G401 (cell line): Measurements from ENCODE around the gene SLC5A10. TPM values are rescaled to one million over a fixed set of nuclear protein-coding genes. Genes with fewer than 3 reads are reported as not detected.

Experiments
- DNase-seq: peaks from one replicate; pipeline ENCODE4 v3.0.0-alpha.2; 2015; ENCODE audit warnings: low spot score
- in situ Hi-C: cut with HindIII; loops from 2 replicates; pipeline ENCODE4 v1.10.0; 2016; ENCODE audit warnings: low sequenced_read_pairs, mixed read lengths
- total RNA-seq: library from RNA; depleted of rRNA; stranded (reverse); fragments of >200 nt; shearing (Covaris generic); gene quantifications from 2 replicates; pipeline ENCODE4 v1.2.3, GENCODE V29; 2014

The SLC5A10 gene
- total RNA-seq, 1 experiment from 2014 or later = not detected

DNA sequence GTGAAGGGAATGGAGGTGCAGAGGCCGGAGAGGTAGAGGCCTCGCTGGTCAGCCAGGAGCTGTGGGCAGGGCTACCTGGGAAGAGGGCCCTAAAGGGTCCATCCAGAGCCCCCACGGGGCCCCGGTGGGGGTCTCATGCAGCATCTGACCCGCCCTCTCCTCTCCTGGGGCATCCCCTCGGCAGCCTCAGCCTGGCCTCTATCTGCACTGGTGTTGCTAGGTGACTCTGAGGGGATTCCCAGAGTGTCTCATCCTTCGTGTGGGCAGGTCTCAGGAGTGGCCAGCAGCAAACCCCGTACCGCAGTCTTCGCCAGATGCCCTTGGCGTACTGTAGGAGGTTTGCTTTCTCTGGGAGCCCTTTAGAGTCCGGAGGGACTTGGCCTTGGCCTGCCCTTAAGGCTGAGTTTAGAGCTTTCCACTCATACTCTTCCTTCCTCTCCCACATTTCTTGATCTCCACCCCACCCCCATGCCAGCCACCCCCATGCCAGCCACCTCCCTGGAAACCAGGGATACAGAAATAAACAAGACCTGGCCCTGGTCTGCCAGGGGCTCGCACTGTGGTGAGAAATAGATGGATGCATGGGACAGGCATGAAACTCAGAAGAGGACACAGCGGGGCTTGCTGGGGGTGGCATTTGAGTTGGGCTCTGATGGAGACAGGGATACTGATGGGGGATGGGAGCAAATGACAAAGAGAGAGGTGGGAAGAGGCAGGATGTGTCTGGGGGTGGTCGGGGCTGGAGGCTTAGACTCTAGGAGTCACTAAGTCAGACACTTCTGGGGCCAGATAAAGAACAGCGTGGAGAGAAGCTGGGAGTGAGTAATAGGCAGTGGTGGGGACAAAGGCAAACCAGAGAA lies 9.9 kb downstream of the SLC5A10 start:
- DNase-seq = no peak
- in situ Hi-C loops = no loop called here

GRCh38 chr17:18962494-18962815 lies 10.5 kb downstream of the SLC5A10 start:
- in situ Hi-C loops = no loop called here
- no peak for DNase-seq

- DNase-seq = no peak
- in situ Hi-C loops = no loop called here
Observed at GRCh38 chr17:18963126-18964017, 11.4 kb downstream of the SLC5A10 start.

- in situ Hi-C loops = no loop called here
- DNase-seq = no peak
Observed at GRCh38 chr17:18964018-18964351, 12.0 kb downstream of the SLC5A10 start.

DNA sequence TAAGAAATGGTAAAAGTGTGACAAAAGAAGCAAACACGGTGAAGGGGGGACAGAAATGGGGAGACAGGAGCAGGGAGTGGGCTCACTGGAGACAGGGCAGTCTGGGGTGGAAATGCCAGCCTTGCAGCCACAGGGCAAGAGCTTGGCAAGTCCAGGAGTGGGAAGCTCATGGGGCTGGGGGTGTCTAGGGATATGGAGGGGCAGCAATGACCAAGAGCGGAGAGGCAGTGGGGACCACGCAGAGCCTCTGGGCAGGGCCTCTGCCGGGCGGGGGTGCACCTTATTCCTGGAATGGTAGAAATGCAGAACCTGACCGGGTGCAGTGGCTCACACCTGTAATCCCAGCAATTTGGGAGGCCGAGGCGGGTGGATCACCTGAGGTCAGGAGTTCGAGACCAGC lies 12.6 kb downstream of the SLC5A10 start:
- in situ Hi-C loops = no loop called here
- DNase-seq = no peak

DNA sequence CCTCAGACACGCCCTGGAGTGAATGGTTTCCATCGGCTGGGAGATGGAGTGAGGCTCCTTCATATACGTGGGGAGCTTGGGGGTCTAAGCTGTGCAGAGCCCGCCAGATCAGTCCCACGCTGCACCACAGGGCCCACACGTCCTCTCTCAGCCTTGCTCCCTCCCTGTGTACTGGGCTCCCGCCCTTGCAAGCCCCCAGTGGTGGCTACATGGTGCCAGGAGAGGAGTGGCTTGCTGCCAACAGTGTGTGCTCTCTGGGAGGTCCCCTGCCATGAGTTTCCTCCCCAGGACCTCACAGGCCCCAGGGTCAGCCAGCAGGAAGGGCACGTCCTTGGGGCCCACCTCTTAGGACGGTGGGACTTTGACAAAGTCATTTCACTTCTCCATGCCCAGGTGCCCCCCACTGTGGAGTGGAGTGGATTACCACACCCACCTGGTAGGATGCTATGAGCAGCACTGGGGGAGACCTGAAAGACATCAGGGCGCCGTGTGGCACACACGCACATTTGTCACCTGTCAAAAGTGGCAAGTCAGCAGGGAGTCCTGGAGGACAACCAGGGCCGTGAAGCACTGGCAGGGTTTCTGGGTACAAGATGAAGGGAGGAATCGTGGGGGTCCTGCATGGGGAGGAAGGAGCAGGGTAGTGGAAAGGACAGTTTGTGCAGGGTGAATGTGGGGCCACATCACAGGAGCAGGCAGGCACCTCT lies 13.7 kb downstream of the SLC5A10 start:
- in situ Hi-C loops = no loop called here
- no peak for DNase-seq

DNA sequence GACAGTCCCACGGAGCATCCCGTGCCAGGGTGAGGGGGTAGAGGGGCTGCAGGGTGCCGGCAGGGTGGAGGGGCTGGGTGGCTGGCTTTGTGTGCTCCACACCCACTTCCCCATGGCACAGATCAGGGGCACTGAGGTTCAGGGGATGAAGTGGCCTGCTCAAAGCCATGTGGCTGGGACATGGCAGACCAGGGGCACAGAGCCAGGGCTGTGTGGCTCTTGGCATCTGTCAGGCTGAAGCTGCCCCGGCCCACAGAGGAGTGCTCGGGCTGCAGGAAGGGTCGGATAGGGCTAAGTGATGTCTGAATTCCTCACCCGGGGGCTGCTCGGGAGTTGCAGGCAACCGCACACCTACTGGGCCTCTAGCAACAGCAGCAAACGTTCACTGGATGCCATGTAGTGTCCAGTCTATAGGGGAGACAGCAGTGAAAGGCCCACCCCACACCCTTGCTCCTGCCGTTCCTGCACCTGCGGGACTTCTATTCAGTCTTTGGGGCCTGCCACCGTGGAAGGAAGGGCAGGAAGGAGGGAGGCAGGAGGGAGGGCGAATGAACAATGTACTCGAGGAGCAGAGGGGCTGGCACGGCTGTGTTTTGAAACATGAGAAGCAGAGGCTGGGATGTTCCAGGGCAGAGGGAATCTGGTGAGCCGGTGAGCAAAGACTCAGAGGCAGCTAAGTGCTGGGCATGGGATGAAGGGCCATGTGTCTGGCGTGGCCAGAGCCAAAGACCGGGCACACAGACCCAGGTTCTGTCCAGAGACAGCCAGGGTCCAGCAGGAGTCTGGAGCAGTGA lies 15.1 kb downstream of the SLC5A10 start:
- in situ Hi-C loops = no loop called here
- peak; percentile 32 for DNase-seq

DNA sequence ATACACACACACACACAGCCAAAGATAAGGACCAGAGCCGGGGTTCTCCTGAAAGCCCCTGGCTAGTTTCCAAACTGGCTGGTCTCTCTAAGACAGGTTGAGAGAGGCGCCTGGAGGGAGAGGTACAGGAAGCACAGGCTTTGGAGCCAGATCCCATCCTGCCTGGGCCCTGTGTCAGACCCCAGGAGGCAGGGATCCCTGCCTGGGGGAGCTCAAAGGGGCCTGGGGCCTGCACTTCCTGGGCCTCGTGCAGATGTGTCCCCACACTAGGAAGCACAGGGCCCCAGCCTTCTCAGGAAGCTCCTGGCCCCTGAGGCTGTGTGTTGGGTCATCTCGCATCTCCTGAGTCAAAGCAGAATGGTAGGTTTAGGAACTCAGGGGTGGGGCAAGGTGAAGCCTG lies 16.0 kb downstream of the SLC5A10 start:
- no peak for DNase-seq
- in situ Hi-C loops = no loop called here

DNA sequence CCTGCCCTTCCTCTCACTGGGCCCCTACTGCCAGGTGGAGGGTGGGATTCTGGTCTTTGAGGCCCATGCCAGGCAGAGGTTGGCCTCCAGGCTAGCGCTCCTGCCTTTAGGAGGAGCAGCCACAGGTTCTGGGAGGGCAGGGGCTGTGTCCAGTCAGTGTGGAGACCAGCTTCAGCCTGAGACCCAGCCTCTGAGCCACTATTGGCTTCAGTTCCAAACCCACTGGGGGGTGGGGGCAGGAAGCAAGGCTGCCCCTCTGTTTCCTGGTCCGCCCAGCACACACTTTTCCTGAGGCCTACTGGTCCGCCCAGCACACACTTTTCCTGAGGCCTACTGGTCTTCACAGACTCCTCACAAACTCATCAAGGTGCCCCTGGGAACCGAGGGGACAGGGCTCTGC lies 16.4 kb downstream of the SLC5A10 start:
- in situ Hi-C loops = no loop called here
- no peak for DNase-seq

GRCh38 chr17:18968945-18969887 lies 17.3 kb downstream of the SLC5A10 start:
- no peak for DNase-seq
- in situ Hi-C loops = no loop called here

GRCh38 chr17:18970582-18971480 lies 18.9 kb downstream of the SLC5A10 start:
- DNase-seq = no peak
- in situ Hi-C loops = no loop called here

GRCh38 chr17:18971801-18972200 lies 19.8 kb downstream of the SLC5A10 start:
- in situ Hi-C loops = no loop called here
- no peak for DNase-seq

DNA sequence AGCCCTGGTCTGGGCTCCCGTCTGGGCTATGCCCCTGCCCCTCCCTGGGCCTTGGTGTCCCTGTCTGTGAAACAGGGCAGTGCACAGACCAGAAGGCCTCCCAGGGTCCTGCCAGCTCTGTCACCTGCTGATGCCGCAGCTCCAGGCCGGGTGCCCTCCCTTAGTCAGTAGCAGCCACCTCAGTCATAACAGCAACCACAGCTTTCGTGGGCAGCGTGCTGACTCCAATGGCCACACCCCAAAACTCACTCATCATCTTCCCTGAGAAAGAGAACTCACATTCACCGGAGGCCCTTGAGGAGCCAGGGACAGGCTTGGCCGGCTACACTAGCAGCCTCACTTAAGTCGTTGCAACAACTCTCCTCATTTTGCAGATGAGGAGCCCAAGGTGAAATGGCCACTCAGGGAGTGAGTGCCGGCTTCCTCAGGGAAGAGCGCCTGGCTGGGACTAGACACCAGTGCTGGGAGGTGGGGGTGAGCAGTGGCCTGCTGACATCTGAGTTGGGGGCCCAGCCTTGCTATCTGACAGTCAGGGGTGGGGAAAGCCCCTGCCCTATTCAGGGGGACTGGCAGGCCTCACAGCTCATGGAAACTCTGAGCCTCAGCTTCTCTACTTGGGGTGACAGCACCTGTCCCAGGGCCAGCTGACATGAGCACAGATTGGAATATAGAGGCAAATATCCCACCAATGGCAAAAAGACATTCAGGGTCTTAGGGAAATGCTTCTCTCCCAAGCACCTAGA lies 22.6 kb downstream of the SLC5A10 start:
- in situ Hi-C loops = no loop called here
- no peak for DNase-seq

DNA sequence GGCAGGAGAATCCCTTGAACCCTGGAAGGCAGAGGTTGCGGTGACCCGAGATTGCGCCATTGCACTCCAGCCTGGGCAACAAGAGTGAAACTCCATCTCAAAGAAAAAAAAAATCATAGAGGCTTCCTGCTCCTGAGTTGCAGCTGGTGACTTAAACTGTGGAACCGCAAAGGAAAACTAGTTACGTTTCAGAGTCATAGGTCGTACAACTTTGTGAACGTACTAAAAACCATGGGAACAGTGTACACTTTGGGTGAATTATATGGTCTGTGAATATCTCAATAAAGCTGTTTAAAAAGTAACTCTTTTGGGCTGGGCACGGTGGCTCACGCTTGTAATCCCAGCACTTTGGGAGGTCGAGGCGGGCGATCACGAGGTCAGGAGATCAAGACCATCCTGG lies 23.6 kb downstream of the SLC5A10 start:
- DNase-seq = no peak
- in situ Hi-C loops = no loop called here

DNA sequence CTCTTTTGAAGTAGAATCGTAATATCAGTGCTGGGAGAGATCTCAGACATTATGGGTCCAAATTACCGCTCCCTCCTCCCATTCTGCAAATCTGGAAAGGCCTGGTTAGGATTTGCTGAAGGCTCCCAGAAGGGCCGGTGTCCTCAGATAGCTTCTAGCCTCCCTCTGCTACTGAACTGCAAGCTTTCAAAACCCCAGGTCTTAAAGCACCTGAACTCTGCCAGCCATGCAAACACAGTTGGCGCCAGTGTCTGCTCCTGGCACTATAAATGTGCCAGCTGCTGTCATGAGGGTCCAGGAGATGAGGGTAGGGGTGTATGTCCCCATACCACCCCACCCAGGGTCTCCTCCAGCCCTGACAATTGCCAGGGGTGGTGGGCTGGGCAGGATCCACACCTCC lies 24.2 kb downstream of the SLC5A10 start:
- DNase-seq = no peak
- in situ Hi-C loops = no loop called here

- no peak for DNase-seq
- in situ Hi-C loops = no loop called here
Observed at GRCh38 chr17:18977021-18977420, 25.1 kb downstream of the SLC5A10 start.

DNA sequence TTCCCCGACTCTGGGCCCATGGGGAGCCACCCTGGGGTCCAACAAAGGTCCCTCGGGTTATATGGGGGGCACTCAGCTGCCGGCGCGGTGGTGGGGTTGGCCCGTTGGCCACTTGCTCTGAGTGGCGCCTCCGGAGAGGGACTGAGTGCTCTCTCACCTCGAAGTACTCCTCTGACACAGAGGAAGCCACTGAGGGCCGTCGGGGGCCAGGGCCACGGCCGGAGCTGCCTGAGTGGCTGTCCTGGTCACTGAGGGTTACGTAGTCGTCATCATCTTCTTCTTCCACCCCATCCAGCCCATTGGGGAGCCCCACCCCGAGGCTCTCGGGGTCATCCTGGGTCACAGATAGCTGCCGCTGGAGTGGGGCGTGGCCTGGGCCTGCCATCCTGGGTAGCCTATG lies 25.7 kb downstream of the SLC5A10 start:
- in situ Hi-C loops = no loop called here
- no peak for DNase-seq
